A549 (cell line): ENCODE measurements around the gene FOXK1. TPM values are rescaled to one million over a fixed set of nuclear protein-coding genes. Genes with fewer than 3 reads are reported as not detected.

ENCODE experiments used
- ATAC-seq, 2 experiments: fragments of 200-7000 bp in 1 of 2; fragments of >200 bp in 1 of 2; cut with Nextera tagmentation in 1 of 2; cut with Tn5 transposase in 1 of 2; 3 replicates each; pipeline versions ENCODE4 v1.8.0 to v1.9.1; 2018 to 2020; ENCODE audit warnings: mild to moderate bottlenecking in 1 of 2, moderate library complexity in 1 of 2
- CTCF ChIA-PET: fragments of 300-600 bp; sonication (Branson Sonifier 250); formaldehyde crosslinking; extraction: SDS; loops from one replicate; lab custom pipeline; 2021; ENCODE audit warnings: antibody characterized with exemption, inconsistent platforms; lab: Yijun Ruan, JAX
- POLR2A ChIA-PET: fragments of 350-600 bp; formaldehyde crosslinking; extraction: SDS; loops from one replicate; lab custom pipeline; 2021; ENCODE audit warnings: antibody characterized with exemption, inconsistent platforms; lab: Yijun Ruan, JAX
- DNase-seq, 2 experiments: peaks; one replicate each; pipeline versions ENCODE4 v3.0.0 to v3.0.0-alpha.2; 2011 to 2016; ENCODE audit warnings: low read depth in 1 of 2, low spot score in 1 of 2
- FAIRE-seq: peaks from 2 replicates; lab custom pipeline; 2011; peaks lifted over from hg19 to GRCh38; lab: Jason Lieb, UNC
- H3K27ac ChIP-seq, 2 experiments: fragments of >200 bp; sonication (Bioruptor Twin); formaldehyde crosslinking; 3 replicates each; pipeline ENCODE4 v1.5.1; 2016 to 2017
- H3K4me1 ChIP-seq: fragments of >200 bp; sonication (Bioruptor Twin); formaldehyde crosslinking; 3 replicates; pipeline ENCODE4 v1.6.1; 2016
- H3K4me2 ChIP-seq: fragments of >200 bp; sonication (Bioruptor Twin); formaldehyde crosslinking; 3 replicates; pipeline ENCODE4 v1.6.1; 2016
- H3K4me3 ChIP-seq: fragments of >200 bp; sonication (Bioruptor Twin); formaldehyde crosslinking; 3 replicates; pipeline ENCODE4 v1.5.1; 2016
- H3K9me3 ChIP-seq: fragments of >200 bp; sonication (Bioruptor Twin); formaldehyde crosslinking; 3 replicates; pipeline ENCODE4 v1.6.1; 2016
- BCL3 ChIP-seq: fragments of >200 bp; sonication (Bioruptor Twin); formaldehyde crosslinking; IDR thresholded peaks from 3 replicates; pipeline ENCODE4 v1.6.1; 2016
- CBX8 ChIP-seq: fragments of 200-600 bp; sonication (generic); IDR thresholded peaks from 2 replicates; pipeline ENCODE4 v1.6.1; 2016
- EP300 ChIP-seq, 2 experiments: fragments of >200 bp; sonication (Bioruptor Twin); formaldehyde crosslinking; IDR thresholded peaks; 2 replicates in 1 of 2; 3 replicates in 1 of 2; pipeline ENCODE4 v1.6.1; 2016 to 2017
- ESRRA ChIP-seq: fragments of 150-350 bp; IDR thresholded peaks from 2 replicates; pipeline ENCODE4 v1.6.1; 2014; ENCODE audit warnings: mild to moderate bottlenecking, low read length, borderline replicate concordance
- FOSL2 ChIP-seq, 2 experiments: fragments of 450-650 bp in 1 of 2; fragments of >200 bp in 1 of 2; sonication (Bioruptor Twin) in 1 of 2; formaldehyde crosslinking; IDR thresholded peaks; 2 replicates each; pipeline versions ENCODE4 v1.5.0 to v1.6.1; 2016 to 2020; ENCODE audit warnings: mild to moderate bottlenecking in 1 of 2, moderate library complexity in 1 of 2
- FOXS1 ChIP-seq: fragments of 250-450 bp; sonication (Bioruptor Pico); IDR thresholded peaks from 2 replicates; pipeline ENCODE4 v1.5.0; 2020; ENCODE audit warnings: mild to moderate bottlenecking, moderate library complexity
- HEYL ChIP-seq: fragments of 250-450 bp; sonication (Bioruptor Pico); IDR thresholded peaks from 2 replicates; pipeline ENCODE4 v1.8.0; 2021; ENCODE audit warnings: mild to moderate bottlenecking, moderate library complexity
- HMGXB4 ChIP-seq: fragments of 250-450 bp; sonication (Bioruptor Pico); IDR thresholded peaks from 2 replicates; pipeline ENCODE4 v1.5.0; 2021; ENCODE audit warnings: mild to moderate bottlenecking, moderate library complexity, borderline replicate concordance
- HOXA7 ChIP-seq: fragments of 250-450 bp; sonication (Bioruptor Pico); IDR thresholded peaks from 2 replicates; pipeline ENCODE4 v1.5.0; 2020; ENCODE audit warnings: mild to moderate bottlenecking, moderate library complexity
- MAFK ChIP-seq: fragments of 450-650 bp; IDR thresholded peaks from 2 replicates; pipeline ENCODE4 v1.6.1; 2014; ENCODE audit not compliant: partially characterized antibody
- MAX ChIP-seq: IDR thresholded peaks from 2 replicates; pipeline ENCODE4 v1.6.1; 2012
- MAZ ChIP-seq: fragments of 150-350 bp; IDR thresholded peaks from 2 replicates; pipeline ENCODE4 v1.6.1; 2014; ENCODE audit warnings: antibody characterized with exemption, low read depth, low read length, borderline replicate concordance
- MYC ChIP-seq: IDR thresholded peaks from 2 replicates; pipeline ENCODE4 v1.6.1; 2012; ENCODE audit warnings: mild to moderate bottlenecking, inconsistent platforms, low read length, improper control_type of control experiment, borderline replicate concordance
- NR3C1 ChIP-seq: fragments of >200 bp; sonication (Bioruptor Twin); formaldehyde crosslinking; IDR thresholded peaks from 3 replicates; pipeline ENCODE4 v1.6.1; 2017
- PBX3 ChIP-seq: IDR thresholded peaks from 2 replicates; pipeline ENCODE4 v1.6.1; 2012
- PHF8 ChIP-seq: fragments of 200-600 bp; sonication (generic); IDR thresholded peaks from 2 replicates; pipeline ENCODE4 v1.6.1; 2016; ENCODE audit warnings: low read depth, mild to moderate bottlenecking, antibody characterized with exemption, moderate library complexity, borderline replicate concordance
- POLR2AphosphoS2 ChIP-seq: conservative IDR thresholded peaks from 2 replicates; pipeline ENCODE4 v1.6.1; 2012; ENCODE audit warnings: low read length, improper control_type of control experiment, inconsistent platforms
- RAD21 ChIP-seq, 2 experiments: fragments of >200 bp in 1 of 2; sonication (Bioruptor Twin) in 1 of 2; formaldehyde crosslinking in 1 of 2; IDR thresholded peaks in 1 of 2; conservative IDR thresholded peaks in 1 of 2; 2 replicates in 1 of 2; 3 replicates in 1 of 2; pipeline ENCODE4 v1.6.1; 2012 to 2018; ENCODE audit warnings: inconsistent platforms in 1 of 2
- RARB ChIP-seq: fragments of 250-450 bp; sonication (Bioruptor Pico); IDR thresholded peaks from 2 replicates; pipeline ENCODE4 v1.8.0; 2021; ENCODE audit warnings: mild to moderate bottlenecking, moderate library complexity
- RFX5 ChIP-seq: fragments of 450-650 bp; IDR thresholded peaks from 2 replicates; pipeline ENCODE4 v1.7.1; 2014; ENCODE audit warnings: antibody characterized with exemption, mild to moderate bottlenecking, moderate library complexity
- SMC3 ChIP-seq: fragments of >200 bp; sonication (Bioruptor Twin); formaldehyde crosslinking; IDR thresholded peaks from 3 replicates; pipeline ENCODE4 v1.6.1; 2018; ENCODE audit warnings: inconsistent platforms
- SREBF2 ChIP-seq: fragments of 450-650 bp; IDR thresholded peaks from 2 replicates; pipeline ENCODE4 v1.6.1; 2014; ENCODE audit warnings: mild to moderate bottlenecking, moderate library complexity
- TP53 ChIP-seq: fragments of 250-450 bp; sonication (Bioruptor Pico); IDR thresholded peaks from 2 replicates; pipeline ENCODE4 v1.5.0; 2021; ENCODE audit warnings: mild to moderate bottlenecking, moderate library complexity
- ZFP36 ChIP-seq: fragments of 450-650 bp; IDR thresholded peaks from 2 replicates; pipeline ENCODE4 v1.6.1; 2014; ENCODE audit warnings: borderline replicate concordance; ENCODE audit not compliant: partially characterized antibody
- ZNF302 ChIP-seq: fragments of 250-450 bp; sonication (Bioruptor Pico); IDR thresholded peaks from 2 replicates; pipeline ENCODE4 v1.9.0; 2021; ENCODE audit warnings: inconsistent platforms, mild to moderate bottlenecking, moderate library complexity
- ZSCAN20 ChIP-seq: fragments of 250-450 bp; sonication (Bioruptor Pico); IDR thresholded peaks from 2 replicates; pipeline ENCODE4 v1.8.0; 2022; ENCODE audit warnings: mild to moderate bottlenecking, moderate library complexity
- WGBS: methylation state at CpG from one replicate; pipeline ENCODE4 v1.1.6; 2017; ENCODE audit errors: missing lambda C conversion rate; 5-methylcytosine and 5-hydroxymethylcytosine counted together
- polyA plus RNA-seq, 4 experiments: library from polyadenylated mRNA; depleted of rRNA in 3 of 4; stranded (reverse); fragments of >200 nt; fragmentation: RNase III in 1 of 4; extraction: RNeasy Plus Mini Kit Qiagen cat#74134 plus additional on column Dnase treatment in 1 of 4; gene quantifications; 2 replicates in 3 of 4; 3 replicates in 1 of 4; pipeline ENCODE4 v1.2.3, GENCODE V29; 2011 to 2017

The FOXK1 gene
- polyA plus RNA-seq, 2 of the 4 experiments (the other 2 are of a cell fraction) = 6.8 to 10.9 TPM

- ChIA-PET CTCF (interaction anchor here (0.9 to 1.9 kb wide), 4 partner anchors 7 to 72 kb away, joined by 3 to 5 read pairs (median 4); no protein-coding TSS in a partner anchor), POLR2A (no interaction called here)
- Histone ChIP-seq H3K27ac (no peak overlapping the region), H3K4me3 (no peak overlapping the region), H3K4me2 (no peak overlapping the region), H3K4me1 (peaks cover 29% of the 10 kb centered on the region), H3K9me3 (no peaks in the 10 kb centered on the region)
- FAIRE-seq = no peak
- WGBS = 96% methylated on average over 9 of the region's 9 CpGs
- ATAC-seq = no peak
- TF ChIP-seq RFX5 (no peak), ZSCAN20 (CRISPR knock-in tag) (no peak), CBX8 (no peak), FOXS1 (CRISPR knock-in tag) (no peak), SREBF2 (no peak), TP53 (CRISPR knock-in tag) (no peak), ZFP36 (no peak), SMC3 (no peak), HMGXB4 (CRISPR knock-in tag) (no peak), FOSL2 (IDR thresholded peaks at IDR 0.05) (no peak), FOSL2 (CRISPR knock-in tag; IDR thresholded peaks at IDR 0.05) (no peak), HEYL (no peak)
- no peak for DNase-seq
These were observed 21.4 kb downstream of the FOXK1 start for GRCh38 chr7:4703532-4703931.

- no peak overlapping the region for H3K4me2 ChIP-seq
- 84% methylated on average over 21 of the region's 21 CpGs for WGBS
These were observed 24.5 kb downstream of the FOXK1 start for GRCh38 chr7:4706384-4707216.

More at GRCh38 chr7:4706384-4707216, 24.5 kb downstream of the FOXK1 start:
- DNase-seq (no peak), ATAC-seq (peak in 1 of 2 experiments; percentile 37; a peak in 3 of 6 replicates), FAIRE-seq (no peak)
- CTCF ChIA-PET = interaction anchor here (0.5 to 0.6 kb wide), 2 partner anchors 14 to 94 kb away, joined by 3 to 4 read pairs; no protein-coding TSS in a partner anchor
- Histone ChIP-seq H3K4me3 (no peak overlapping the region), H3K9me3 (no peaks in the 10 kb centered on the region), H3K27ac (0 out of 6 replicates have a peak overlapping the region, but pooled peaks of 1 of the 2 experiments have one; percentile 6), H3K4me1 (peaks cover 24% of the 10 kb centered on the region)
- POLR2A ChIA-PET = no interaction called here
- TF ChIP-seq MAZ (no peak), RAD21 (conservative IDR thresholded peaks at IDR 0.05 in 1 of 2, IDR thresholded peaks at IDR 0.05 in 1 of 2) (no peak), POLR2AphosphoS2 (no peak), FOSL2 (IDR thresholded peaks at IDR 0.05) (no peak), FOSL2 (CRISPR knock-in tag; IDR thresholded peaks at IDR 0.05) (no peak), ZSCAN20 (CRISPR knock-in tag) (no peak), EP300 (IDR thresholded peaks at IDR 0.05) (no peak), PBX3 (no peak), HOXA7 (CRISPR knock-in tag) (no peak), NR3C1 (no peak), CBX8 (no peak), PHF8 (no peak), MYC (no peak), ESRRA (no peak), ZNF302 (CRISPR knock-in tag) (no peak), MAX (no peak), BCL3 (no peak), MAFK (no peak), RARB (no peak)
